NCI-H2196 (cell line): Measurements from ENCODE around the gene TUBB2A.
"Not testable (repeated sequence)": the region's sequence is repeated elsewhere in the genome, so short reads cannot be mapped to it uniquely, and the experiment has no call there.

Source experiments
- DNase-seq: peaks from one replicate; lab custom pipeline; 2025; ENCODE audit not compliant: unreplicated experiment; lab: John Stamatoyannopoulos, UW

The TUBB2A gene

DNA sequence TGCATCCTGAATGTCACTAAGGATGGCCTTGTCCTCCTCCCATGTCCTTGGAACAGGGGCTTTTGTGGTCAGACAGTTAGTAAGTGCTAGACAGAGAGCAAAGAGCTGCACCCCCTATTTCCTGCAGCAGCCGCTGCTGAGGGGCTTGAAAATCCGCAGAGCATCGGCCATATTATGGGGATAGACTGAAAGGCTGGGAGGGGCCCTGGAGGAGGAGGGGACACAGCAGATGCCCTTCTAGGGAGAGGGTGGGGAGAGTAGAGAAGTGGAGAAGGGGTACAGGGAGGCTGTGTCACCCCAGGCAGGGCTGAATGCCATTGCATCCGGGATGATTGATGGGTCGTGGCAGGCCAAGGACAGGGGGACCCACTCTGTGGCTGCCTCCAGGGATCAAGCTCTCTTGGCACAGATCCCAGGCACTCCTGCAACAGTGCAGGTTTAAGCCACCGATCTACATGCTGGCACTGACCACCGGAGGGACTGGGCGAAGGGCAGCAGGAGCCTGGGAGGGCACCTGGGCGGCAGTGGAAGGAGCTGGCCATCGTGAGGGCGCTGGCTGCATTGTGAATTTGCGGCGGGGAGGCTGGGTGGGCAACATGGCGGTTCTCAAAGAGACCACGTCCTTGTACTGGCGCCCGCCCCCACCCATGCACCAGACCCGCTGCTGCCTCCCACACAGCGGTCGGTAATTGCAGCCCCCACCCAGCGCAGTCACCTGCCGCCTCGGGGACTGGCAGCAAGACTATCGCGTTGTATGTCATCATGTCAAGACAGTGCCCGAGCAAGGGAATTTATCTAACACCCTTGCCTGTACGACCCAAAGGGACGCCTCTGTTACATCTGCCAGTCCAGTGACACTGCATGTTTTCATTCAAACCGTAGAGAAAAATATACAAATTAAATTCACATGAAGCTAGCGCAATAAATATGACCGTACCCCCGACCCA lies 887 bp downstream of the TUBB2A start:
- not testable (repeated sequence) for DNase-seq

- DNase-seq: not testable (repeated sequence)
These were observed 1.9 kb downstream of the TUBB2A start for GRCh38 chr6:3155416-3155815.

GRCh38 chr6:3152689-3153088 lies 4.7 kb downstream of the TUBB2A start:
- DNase-seq: no peak

DNA sequence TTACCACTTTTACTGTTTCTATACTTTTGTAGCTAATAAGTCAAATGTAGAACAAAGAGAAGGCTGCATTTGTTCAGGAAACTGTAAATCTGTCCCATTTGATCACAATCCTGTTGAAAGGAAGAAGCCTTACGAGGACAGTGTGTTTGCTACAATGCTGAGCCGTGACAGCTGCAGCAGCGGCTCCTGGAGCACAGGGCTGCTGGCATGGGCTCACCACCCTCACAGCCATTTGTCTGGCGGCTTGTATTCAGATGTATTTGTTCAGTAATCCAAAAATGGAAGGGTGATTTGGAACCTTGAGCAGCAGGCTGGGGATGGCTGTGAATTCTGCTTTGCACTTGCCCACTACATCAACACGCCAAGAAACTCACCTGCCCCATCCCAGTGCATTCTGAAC lies 5.7 kb downstream of the TUBB2A start:
- peak; percentile 14 for DNase-seq

GRCh38 chr6:3147914-3148757 lies 9.2 kb downstream of the TUBB2A start:
- peak; percentile 17 for DNase-seq

DNA sequence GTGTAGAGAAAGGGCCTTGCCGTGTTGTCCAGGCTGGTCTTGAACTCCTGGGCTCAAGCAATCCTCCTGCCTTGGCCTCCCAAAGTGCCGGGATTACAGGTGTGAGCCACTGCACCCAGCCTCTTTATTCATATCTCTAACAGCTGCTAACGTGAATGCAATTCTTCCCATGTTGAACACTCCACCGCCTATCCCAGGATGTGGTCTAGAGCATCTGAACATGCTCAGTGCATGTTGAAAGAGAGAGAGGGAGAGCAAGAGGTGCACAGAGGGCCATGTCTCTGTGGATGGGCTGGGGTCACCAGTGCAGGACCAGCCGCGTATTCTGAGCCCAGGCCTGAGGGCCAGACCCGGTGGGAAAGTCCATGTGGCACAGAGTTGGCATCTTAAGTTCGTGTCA lies 12.8 kb downstream of the TUBB2A start:
- DNase-seq: no peak

GRCh38 chr6:3143158-3143557 lies 14.2 kb downstream of the TUBB2A start:
- no peak for DNase-seq

DNA sequence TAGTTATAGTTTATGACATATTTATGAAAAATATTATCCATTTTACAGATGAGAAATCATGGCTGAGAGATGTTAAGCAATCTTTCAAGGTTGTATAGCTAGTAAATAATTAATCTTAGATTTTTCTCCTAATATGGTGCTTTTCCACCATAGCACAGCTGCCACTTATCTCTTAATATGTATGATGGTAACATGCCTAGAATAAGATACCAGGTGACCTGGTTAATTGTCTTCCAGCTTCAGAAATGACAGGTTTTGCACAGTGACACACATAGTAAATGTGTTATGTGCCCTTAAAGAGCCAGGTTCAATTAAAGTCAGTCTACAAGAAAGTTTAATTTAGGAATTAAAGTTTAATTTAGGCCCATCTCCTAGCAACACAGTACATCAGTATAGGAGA lies 14.8 kb downstream of the TUBB2A start:
- no peak for DNase-seq

GRCh38 chr6:3140201-3140600 lies 17.1 kb downstream of the TUBB2A start:
- DNase-seq: no peak

DNA sequence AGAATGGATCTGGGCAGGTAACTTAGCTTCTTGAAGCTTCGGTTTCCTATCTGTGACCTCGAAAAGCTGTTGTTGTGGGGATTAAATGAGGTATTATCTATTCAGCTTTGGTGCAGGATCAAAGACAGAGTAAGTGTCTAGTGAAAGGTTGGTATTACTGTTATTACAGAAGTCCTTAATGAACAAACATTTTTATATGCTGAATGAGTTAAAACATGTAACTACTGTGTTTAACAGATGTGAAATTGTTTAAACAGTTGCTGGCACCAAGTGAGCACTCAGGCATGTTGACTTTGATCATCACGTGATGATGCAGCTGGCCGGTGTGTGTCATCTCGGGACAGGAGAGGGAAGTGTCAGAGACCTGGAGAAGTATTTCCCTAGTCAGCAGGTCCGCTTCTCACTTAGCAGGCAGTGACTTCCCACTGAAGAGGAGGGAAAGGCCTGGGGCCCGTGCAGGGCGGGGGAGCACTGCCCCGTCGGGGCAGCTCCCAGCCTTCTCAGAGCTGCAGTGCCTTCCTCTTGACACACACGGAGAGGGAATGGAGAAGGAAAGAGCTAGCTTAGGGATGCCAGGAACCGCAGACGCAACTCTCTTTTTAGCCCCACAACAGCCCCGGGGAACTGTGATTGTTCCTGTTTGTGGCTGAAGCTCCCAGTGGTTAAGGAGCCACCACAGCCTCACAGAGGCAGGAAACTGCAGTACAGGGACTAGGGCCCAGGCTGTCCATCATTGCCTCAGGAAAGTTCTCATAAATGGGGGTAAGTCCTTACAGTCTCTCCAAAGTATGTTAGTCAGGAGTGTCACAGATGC lies 18.0 kb downstream of the TUBB2A start:
- peak; percentile 86 for DNase-seq

GRCh38 chr6:3138341-3138740 lies 19.0 kb downstream of the TUBB2A start:
- no peak for DNase-seq

GRCh38 chr6:3137873-3138272 lies 19.5 kb downstream of the TUBB2A start:
- not testable (repeated sequence) for DNase-seq

GRCh38 chr6:3137057-3137777 lies 20.1 kb downstream of the TUBB2A start:
- no peak for DNase-seq

DNA sequence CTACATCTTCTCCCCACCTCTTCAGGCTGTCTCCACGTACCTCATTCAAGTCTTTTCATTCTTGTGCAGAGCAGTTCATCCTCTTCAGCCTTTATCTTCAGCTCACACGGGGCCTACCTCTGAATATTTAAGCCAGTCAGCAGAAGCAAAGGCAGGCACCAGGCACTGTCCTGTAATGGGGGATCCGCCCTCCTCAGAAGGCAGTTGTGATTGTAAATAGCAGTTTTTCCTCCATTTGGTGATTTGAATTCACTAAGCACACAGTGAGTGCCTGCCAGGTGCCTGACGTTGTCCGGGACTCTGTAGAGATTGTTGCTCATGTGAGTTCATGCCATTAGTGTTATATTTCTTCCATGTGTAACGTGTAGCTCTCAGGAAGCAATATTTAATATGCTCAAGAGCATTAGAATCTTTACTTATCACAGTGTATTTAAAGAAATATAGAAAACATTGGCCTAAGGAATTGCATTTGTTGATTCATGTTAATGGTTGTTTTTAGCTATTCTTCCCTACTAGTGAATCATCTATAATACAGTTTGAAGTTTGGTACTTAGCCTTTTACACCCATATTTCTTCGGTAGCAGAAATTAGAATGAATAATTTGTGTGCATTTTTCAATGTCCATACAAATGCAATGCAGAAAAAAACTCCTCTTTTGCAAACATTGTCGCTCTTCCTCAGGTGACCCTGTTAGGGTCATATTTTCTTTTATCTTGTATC lies 20.9 kb downstream of the TUBB2A start:
- DNase-seq: no peak

DNA sequence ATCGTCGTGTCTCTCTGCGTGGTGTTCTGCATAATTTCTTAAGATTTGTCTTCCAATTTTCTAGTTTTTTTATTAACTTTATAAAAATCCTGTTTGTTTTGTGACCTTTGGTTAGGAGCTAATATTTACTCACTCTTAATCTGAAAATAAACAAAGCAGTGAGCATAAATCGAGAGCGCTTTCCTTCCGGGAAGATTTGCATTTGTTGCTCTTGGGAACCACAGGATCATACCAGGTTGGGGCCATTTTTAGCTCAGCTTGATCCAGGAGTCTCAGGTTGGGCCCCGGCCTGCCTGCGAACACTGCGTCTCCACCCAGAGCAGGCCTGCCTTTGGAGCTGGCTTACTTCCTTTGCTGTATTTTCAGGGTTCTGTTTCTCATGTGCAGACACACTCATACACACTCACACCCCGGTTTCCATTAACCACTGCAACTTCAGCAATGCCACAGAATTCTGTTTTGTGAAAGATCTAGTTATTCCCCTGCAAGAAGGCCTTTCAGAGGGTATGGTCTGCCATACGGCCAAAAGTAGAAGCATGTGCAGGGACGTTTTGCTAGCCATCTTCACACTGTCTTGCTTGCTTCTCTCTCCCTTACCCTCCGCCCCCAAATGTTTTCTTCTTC lies 21.6 kb downstream of the TUBB2A start:
- DNase-seq: no peak

DNA sequence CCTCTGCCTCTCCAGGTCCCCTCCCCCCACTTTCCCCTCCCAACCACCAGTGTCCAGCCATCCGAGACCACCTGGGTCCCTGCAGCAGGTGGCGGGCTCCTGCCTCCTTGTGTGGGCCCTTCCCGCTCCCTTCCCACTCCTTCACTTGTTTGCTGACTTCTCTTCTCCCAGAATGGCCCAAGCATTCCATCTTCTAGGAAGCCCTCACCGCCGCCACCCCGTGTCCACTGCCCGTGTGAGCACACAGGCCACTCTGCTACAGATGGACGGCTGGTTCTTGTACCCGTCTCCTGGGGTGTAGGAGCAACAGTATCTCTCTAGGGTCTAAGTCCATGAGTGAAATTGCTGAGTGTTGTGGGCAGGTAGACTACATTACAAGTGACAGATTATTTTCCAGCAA lies 23.8 kb downstream of the TUBB2A start:
- no peak for DNase-seq

- DNase-seq: no peak
These were observed 25.6 kb downstream of the TUBB2A start for GRCh38 chr6:3131695-3132094.

GRCh38 chr6:3128356-3129108 lies 28.8 kb downstream of the TUBB2A start:
- no peak for DNase-seq

GRCh38 chr6:3125815-3126214 lies 31.5 kb downstream of the TUBB2A start:
- DNase-seq: no peak
